HG02973 (cell line): ENCODE results near the gene OTULINL.

Experiments used
- ATAC-seq: cut with Tn5 transposase; IDR thresholded peaks from one replicate; pipeline ENCODE4 v1.9.1; 2021; ENCODE audit warnings: moderate library complexity; ENCODE audit not compliant: unreplicated experiment

Gene OTULINL

DNA sequence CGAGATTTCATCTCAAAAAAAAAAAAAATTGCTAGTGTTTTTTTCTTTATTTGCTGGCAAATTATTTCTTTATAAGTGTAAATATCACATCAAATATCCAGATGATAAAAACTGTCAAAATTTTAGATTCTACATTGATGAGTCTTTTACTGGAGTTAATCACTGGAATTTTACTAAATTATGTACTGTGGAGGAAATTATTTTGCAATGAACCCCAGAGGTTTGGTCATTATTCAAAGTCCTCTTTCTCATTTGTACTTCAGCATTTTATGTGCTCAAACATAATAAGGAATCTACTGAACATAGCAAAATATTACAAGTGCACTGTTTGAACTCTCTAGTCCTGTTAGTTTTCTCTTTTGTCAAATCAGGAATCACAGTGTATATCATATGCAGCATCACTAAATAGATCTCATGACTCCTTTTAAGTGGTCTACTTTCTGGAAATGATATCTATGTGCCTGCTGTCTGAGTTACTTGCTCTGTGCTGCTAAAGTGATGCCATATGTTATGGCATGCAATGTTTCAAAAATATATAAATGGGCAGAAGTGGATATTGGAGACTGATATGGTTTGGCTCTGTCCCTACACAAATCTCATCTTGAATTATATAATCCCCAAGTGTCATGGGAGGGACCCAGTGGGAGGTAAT lies 18.0 kb downstream of the OTULINL start:
- no peak for ATAC-seq

- ATAC-seq = no peak
Measured at GRCh38 chr5:14600846-14601245, 19.3 kb downstream of the OTULINL start.

GRCh38 chr5:14603141-14603540 lies 21.5 kb downstream of the OTULINL start:
- no peak for ATAC-seq

GRCh38 chr5:14607104-14607503 lies 25.5 kb downstream of the OTULINL start:
- no peak for ATAC-seq

DNA sequence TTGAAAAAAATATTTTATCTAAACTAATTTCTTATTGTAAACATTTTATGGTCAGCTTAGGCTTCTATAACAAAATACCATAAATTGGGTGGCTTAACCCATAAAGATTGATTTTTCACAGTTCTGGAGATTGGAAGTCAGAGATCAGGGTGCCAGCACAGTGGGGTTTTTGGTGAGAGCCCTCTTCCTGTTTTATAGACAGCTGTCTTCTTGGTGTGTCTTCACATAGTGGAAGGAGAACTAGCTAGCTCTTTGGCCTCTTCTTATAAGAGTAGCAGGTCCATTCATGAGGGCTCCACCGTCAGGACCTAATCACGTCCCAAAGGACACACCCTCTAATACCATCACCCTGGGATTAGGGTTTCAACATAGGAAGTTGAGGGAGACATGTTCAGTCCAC lies 26.6 kb downstream of the OTULINL start:
- no peak for ATAC-seq

DNA sequence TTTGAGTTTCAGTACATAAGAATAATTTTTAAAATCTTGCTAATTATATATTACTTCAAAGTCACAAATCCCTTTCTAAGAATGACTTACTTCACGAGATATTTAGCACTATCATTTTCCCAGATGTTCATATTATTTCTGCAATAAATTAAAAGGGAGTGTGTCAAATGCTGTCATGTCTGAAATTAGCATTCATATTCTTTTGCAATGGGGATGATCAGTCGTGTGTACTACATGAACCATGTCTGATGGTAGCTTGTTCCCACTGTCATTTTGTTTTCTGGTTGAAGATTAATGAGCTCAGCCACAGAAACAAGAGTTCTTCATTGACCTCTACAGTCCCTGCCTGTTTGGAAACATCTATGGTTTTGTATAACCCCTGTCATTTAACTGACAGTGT lies 30.1 kb downstream of the OTULINL start:
- ATAC-seq = no peak

DNA sequence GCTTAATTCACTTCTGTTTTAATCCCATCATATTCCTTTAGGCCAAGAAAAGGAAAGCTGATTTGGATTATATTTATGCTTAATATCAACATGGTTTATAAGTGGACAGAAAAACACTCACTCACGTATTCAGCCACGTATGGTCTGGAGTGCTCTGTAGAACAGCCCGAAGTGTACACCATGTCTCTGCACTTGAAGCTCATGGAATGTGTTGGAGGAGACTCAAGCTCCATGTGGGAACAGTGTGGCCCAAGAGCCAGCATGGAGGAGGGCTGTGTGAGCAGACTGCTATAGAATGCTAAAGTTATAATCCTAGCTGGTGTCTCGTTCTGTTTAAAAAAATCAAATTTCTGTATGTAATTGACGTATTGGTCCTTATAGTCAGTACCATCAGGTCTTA lies 32.9 kb downstream of the OTULINL start:
- ATAC-seq = no peak

DNA sequence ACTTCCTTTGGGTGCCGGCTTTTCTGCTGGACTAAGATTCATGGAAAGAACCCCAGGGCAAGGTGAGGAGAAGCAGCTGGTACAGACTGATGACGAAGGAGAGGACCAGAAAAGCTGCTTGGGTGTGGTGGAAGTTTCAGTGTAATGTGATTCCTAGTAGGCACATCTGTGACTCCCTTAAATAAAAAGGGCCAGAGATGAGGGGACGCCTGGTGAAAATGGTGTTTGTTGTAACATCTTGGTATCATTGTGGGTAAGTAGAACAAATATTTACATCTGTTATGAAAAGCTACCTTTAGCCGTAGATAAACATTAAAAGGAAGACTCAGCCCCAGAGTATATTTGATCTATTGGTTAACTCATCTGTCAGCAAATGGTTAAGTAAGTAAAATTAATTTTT lies 33.8 kb downstream of the OTULINL start:
- no peak for ATAC-seq

- ATAC-seq = no peak
Measured at GRCh38 chr5:14617441-14617840, 35.8 kb downstream of the OTULINL start.

- no peak for ATAC-seq
Measured at GRCh38 chr5:14627270-14627669, 45.7 kb downstream of the OTULINL start.

DNA sequence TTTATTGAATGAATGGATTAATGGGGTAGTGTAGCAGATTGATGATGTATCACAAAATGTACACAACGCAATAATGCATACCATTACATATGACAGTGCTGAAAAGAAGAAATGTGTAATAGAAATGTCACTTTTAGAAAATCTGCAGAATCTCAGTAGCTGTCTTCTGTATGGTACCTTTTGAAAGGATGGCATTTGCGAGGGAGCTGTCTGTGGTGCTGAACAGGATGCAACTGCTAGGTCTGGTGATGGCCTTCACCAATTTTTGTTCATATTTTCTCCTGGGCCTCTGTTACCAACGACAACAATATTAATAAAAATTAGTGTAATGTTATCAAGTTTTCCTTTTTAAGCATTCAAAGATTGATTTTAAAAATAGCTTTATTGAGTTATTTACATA lies 46.8 kb downstream of the OTULINL start:
- ATAC-seq = no peak

DNA sequence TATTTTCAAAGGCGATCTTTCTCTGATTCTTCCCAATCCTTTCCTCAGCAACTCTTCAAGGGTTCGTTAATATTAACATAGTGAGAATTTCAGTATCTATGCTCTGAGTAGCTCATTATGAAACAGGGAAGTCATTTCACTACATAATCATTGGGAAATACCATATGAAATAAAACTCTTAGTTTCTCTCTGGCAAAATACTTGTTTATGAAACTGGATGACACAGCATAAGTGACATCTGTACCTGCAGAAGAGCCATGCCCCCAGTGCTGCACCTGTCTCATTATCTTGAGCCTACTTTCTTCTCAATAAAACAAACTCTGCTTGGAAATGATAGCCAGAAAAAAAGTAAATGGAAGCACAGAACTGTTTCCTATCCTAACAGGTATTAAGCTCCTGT lies 49.1 kb downstream of the OTULINL start:
- ATAC-seq = no peak

- no peak for ATAC-seq
Measured at GRCh38 chr5:14635656-14636055, 54.1 kb downstream of the OTULINL start.

GRCh38 chr5:14640765-14641164 lies 59.2 kb downstream of the OTULINL start:
- ATAC-seq = no peak

- no peak for ATAC-seq
Measured at GRCh38 chr5:14644623-14645237, 63.1 kb downstream of the OTULINL start.

- no peak for ATAC-seq
Measured at GRCh38 chr5:14650052-14650451, 68.5 kb downstream of the OTULINL start.

- no peak for ATAC-seq
Measured at GRCh38 chr5:14655146-14655741, 73.7 kb downstream of the OTULINL start.

- ATAC-seq = no peak
Measured at GRCh38 chr5:14656898-14657297, 75.3 kb downstream of the OTULINL start.

- no peak for ATAC-seq
Measured at GRCh38 chr5:14659821-14660607, 78.4 kb downstream of the OTULINL start.

GRCh38 chr5:14660833-14661232 lies 79.2 kb downstream of the OTULINL start:
- ATAC-seq = no peak
